Activated naive CD4-positive, alpha-beta T cell treated with anti-CD3 and anti-CD28 coated beads, Interleukin-2, amount 50 U/mL, for 24 hours (primary cell): Measurements from ENCODE around the gene EBLN1.

Experiments used
- H3K27ac Mint-ChIP-seq: one replicate; pipeline ENCODE4 v1.8.0; 2021; ENCODE audit warnings: mild to moderate bottlenecking, mixed read lengths
- H3K27me3 Mint-ChIP-seq: one replicate; pipeline ENCODE4 v1.8.0; 2021; ENCODE audit warnings: mixed read lengths
- H3K36me3 Mint-ChIP-seq: one replicate; pipeline ENCODE4 v1.8.0; 2021; ENCODE audit warnings: mixed read lengths
- H3K4me1 Mint-ChIP-seq: one replicate; pipeline ENCODE4 v1.8.0; 2021; ENCODE audit warnings: mixed read lengths
- H3K4me3 Mint-ChIP-seq: one replicate; pipeline ENCODE4 v1.8.0; 2021; ENCODE audit warnings: mild to moderate bottlenecking, mixed read lengths
- H3K9me3 Mint-ChIP-seq: one replicate; pipeline ENCODE4 v1.8.0; 2021; ENCODE audit warnings: mixed read lengths

EBLN1 gene

DNA sequence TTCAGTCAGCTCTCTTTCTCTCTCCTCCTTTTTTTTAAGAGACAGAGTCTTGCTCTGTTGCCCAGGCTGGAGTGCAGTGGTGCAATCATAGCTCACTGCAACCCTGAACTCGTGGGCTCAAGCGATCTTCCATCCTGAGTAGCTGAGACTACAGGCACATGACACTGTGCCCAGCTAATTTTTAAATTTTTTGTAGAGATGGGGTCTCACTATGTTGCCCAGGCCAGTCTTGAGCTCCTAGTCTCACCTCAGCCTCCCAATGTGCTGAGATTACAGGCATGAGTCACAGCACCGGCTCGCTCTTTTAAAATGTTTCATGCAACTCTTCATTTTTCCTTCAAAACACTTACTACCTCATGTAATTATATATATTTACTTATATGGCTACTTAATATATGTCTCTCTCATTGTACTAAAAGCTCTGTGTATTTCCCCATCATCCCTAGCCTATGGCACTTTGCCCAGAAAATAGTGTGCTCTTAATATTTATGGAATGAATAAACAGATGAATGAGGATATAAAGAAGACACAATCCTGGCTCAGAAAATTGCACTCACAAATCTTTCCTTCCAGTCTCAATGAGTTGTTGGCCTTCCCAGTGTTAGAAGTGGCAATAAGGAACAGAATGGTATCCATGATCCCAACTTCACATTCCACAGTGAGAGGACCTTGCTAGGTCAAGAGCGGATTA, 33.9 kb downstream of the EBLN1 start:
- H3K27me3 Mint-ChIP-seq: peaks cover 25% of the 10 kb centered on the region
- H3K36me3 Mint-ChIP-seq: no peaks in the 10 kb centered on the region
- H3K4me1 Mint-ChIP-seq: no peaks in the 10 kb centered on the region
- H3K9me3 Mint-ChIP-seq: peaks cover 16% of the 10 kb centered on the region
- H3K27ac Mint-ChIP-seq: no peak overlapping the region
- H3K4me3 Mint-ChIP-seq: no peak overlapping the region

DNA sequence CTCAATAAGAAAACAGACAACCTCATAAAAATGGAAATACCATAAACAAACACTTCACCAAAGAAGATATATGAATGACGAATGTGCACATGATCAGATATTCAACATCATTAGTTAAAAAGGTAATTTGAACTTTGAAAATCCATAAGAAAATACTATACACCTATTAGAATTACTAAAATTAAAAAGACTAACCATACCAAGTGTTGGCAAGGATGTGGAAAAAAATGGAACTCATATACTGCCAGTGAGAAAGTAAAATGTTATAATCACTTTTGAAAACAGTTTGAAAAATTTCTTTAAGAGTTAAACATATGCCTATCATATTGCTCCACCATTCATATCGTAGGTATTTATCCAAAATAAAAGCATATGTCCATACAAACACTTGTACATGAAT, 37.1 kb downstream of the EBLN1 start:
- peaks cover 28% of the 10 kb centered on the region for H3K27me3 Mint-ChIP-seq
- no peaks in the 10 kb centered on the region for H3K36me3 Mint-ChIP-seq
- H3K27ac Mint-ChIP-seq: no peak overlapping the region
- no peak overlapping the region for H3K4me3 Mint-ChIP-seq
- H3K4me1 Mint-ChIP-seq: no peaks in the 10 kb centered on the region
- peaks cover 16% of the 10 kb centered on the region for H3K9me3 Mint-ChIP-seq

DNA sequence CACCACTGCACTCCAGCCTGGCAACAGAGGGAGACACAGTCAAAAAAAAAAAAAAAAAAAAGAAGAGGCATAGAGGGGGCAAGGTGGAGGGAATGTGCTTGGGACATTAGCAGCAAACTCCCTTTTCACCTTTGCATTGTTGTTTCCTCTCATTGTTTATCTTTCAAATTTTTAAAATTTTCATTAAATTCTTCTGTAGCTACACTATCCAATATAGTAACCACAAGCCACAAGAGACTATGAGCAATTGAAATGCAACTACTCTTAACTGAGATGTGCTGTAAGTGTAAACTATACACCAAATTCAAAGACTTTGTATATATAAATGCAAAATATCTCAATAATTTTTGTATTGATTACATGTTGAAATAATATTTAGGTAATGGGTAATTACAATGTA, 43.4 kb downstream of the EBLN1 start:
- H3K27me3 Mint-ChIP-seq: peaks cover 26% of the 10 kb centered on the region

DNA sequence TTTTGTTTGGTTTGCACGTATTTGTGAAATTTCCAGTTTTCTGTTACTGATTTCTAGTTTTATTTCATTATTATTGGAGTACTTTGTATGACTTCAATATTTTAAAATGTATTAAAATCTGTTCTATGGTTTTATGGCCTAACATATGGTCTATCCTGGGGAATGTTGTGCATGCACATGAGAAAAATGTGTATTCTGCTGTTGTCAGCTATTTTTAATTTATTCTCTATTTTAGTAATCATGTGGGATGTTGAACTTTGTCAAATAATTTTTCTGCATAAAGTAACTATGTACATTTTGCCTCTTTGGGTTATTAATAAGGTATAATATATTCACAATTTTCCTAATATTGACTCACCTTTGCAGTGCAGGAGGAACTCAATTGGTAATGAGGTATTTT, 46.7 kb downstream of the EBLN1 start:
- Mint-ChIP-seq H3K27me3 (peaks cover 22% of the 10 kb centered on the region), H3K9me3 (peaks cover 4% of the 10 kb centered on the region), H3K27ac (no peak overlapping the region), H3K4me3 (no peak overlapping the region), H3K36me3 (peaks cover 6% of the 10 kb centered on the region), H3K4me1 (peaks cover 3% of the 10 kb centered on the region)

More for the DNA sequence above, 43.4 kb downstream of the EBLN1 start:
- H3K9me3 Mint-ChIP-seq: peaks cover 4% of the 10 kb centered on the region
- H3K4me1 Mint-ChIP-seq: no peaks in the 10 kb centered on the region
- H3K27ac Mint-ChIP-seq: no peak overlapping the region
- H3K36me3 Mint-ChIP-seq: peaks cover 3% of the 10 kb centered on the region
- no peak overlapping the region for H3K4me3 Mint-ChIP-seq

DNA sequence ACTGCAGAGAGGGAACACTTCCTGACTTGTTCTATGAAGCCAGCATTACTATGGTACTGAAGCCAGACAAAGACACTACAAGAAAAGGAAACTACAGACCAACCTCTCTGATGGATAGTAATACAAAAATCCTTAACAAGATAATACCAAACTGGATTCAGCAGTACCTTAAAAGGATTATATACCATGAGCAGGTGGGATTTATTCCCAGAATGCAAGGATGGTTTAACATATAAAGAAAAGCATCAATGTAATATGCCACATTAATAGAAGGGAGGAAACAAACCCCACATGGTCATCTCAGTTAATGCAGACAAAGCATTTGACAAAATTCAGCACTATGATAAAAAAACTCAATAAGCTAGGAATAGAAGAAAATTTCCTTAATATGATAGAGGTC, 47.2 kb downstream of the EBLN1 start:
- Mint-ChIP-seq H3K4me1 (peaks cover 3% of the 10 kb centered on the region), H3K9me3 (peaks cover 4% of the 10 kb centered on the region), H3K4me3 (no peak overlapping the region), H3K27ac (no peak overlapping the region), H3K36me3 (peaks cover 6% of the 10 kb centered on the region), H3K27me3 (peaks cover 18% of the 10 kb centered on the region)

DNA sequence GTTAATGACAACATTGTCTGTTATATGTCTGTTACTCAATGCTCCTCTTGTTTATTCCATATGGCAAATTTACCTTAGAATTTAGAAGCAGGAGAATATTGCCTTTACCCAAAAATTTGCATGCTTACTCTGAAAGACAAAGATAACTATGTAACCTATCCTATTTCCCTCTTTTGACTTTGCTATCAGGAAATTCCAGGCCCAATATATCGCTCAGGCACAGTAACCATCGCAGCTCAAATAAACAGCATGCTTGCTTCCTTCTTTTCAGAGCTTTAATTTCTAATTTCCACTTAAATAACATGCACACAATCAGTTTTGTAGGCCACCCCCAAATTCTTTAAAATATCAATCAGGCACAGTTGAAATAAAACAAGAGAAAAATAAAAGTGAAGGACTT, 57.8 kb downstream of the EBLN1 start:
- Mint-ChIP-seq H3K4me3 (no peak overlapping the region), H3K36me3 (no peaks in the 10 kb centered on the region), H3K27me3 (peaks cover 2% of the 10 kb centered on the region)

DNA sequence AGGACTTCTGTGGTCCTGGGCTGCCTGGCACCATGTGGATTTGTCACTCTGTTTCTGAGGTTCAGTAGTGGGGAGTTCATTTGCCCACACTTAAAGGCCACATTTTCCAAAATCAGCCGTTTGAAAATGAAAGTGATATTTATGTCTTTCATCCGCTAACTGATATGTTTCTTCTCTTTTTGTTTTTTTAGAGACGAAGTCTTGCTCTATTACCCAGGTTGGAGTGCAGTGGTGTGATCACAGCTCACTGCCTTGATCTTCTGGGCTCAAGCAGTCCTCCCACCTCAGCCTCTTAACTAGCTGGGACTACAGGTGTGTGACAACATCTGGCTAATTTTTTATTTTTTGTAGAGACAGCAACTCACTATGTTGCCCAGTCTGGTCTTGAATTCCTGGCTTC, 58.6 kb downstream of the EBLN1 start:
- peak overlapping the region; percentile 79 for H3K4me3 Mint-ChIP-seq
- H3K27me3 Mint-ChIP-seq: peaks cover 2% of the 10 kb centered on the region
- peak overlapping the region; percentile 93 for H3K27ac Mint-ChIP-seq
- H3K9me3 Mint-ChIP-seq: no peaks in the 10 kb centered on the region
- H3K36me3 Mint-ChIP-seq: no peaks in the 10 kb centered on the region
- H3K4me1 Mint-ChIP-seq: peaks cover 24% of the 10 kb centered on the region

More for the DNA sequence above, 57.8 kb downstream of the EBLN1 start:
- Mint-ChIP-seq H3K27ac (peak overlapping the region; percentile 64), H3K9me3 (no peaks in the 10 kb centered on the region), H3K4me1 (peaks cover 24% of the 10 kb centered on the region)
